Inflammatory macrophage treated with lipopolysaccharide for 1 hour (primary cell): ENCODE data around the gene ABHD6.
"Not testable (repeated sequence)": the region's sequence is repeated elsewhere in the genome, so short reads cannot be mapped to it uniquely, and the experiment has no call there.

Experiments
- DNase-seq, 2 donors: peaks; one replicate each; pipeline ENCODE4 v3.0.0-alpha.2; 2020 to 2022

Gene ABHD6, protein sequence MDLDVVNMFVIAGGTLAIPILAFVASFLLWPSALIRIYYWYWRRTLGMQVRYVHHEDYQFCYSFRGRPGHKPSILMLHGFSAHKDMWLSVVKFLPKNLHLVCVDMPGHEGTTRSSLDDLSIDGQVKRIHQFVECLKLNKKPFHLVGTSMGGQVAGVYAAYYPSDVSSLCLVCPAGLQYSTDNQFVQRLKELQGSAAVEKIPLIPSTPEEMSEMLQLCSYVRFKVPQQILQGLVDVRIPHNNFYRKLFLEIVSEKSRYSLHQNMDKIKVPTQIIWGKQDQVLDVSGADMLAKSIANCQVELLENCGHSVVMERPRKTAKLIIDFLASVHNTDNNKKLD

DNA sequence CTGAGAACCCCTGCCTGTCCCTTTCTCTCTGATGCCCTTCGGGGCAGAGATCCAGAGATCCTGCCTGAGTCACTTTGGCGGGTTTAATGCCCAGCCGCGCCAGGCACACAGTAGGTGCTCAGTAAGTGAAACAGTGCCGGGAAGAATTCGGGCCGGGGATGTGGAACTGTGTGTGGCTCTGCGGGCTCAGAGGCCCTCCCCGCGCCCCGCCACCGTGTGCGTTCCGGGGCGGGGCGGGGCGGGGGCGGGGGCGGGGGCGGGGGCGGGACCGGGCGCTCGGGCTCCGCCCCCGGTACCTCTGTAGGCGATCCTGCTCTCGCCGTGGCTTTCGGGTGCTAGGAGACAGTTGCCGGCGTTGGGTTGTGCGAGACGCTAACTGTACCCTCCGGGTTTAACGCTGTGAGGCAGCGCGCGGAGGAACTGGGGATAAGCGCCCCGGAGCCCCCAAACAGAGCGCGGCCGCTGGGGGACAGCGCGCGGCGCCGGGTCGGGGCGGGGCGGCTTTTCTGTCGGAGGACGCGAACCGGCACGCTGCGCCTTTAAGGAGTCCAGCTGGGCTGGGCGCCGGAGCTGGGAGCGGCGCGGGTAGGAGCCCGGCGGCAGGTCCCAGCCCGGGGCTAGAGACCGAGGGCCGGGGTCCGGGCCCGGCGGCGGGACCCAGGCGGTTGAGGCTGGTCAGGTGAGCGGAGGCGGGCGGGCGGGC lies at the start of gene ABHD6:
Gene ABHD6 (plus strand): TSS at position 555 of the 703 bp plus-strand sequence. CDS start 18,795 bp downstream, outside the sequence.
- peak; percentile 58 to 85 for DNase-seq

DNA sequence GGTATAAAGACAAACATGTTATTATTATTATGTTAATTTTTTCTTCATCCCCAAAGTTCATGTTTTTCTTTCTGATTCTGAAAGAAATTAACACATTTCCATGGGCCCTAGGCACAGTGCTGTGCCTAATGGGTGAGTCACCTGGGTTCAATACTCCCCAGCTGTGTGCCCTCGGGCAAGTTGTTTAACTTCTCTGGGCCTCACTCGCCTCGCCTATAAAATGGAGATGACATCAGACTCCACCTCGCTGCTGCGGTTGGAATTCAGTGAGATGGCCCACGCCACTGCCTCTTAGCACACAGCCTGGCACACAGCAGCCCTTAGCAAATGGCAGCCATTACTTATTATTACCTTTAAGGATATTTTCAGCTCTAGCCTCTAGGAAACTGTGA lies 49.4 kb upstream of the ABHD6 start:
- DNase-seq = no peak

GRCh38 chr3:58188921-58189451 lies 48.6 kb upstream of the ABHD6 start:
- DNase-seq = no peak

DNA sequence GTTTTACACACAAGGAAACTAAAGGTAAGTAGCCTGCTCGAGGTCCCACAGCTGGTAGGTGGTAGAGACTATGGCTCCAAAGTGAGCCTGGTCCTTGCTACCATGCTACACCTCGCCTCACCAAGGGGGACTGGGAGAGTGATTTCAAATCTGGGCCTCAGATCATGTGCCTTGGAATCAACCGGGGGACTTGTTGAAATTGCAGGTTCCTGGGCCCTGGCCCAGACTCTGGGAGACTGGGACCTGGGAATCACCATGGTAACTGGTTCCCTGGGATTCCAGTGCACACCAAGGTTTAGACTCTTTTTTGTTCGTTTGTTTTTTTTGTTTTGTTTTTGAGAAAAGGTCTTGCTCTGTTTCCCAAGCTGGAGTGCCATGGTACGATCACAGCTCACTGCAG lies 47.9 kb upstream of the ABHD6 start:
- DNase-seq = no peak

GRCh38 chr3:58190291-58190690 lies 47.3 kb upstream of the ABHD6 start:
- DNase-seq = no peak

- DNase-seq = no peak
These were observed 46.7 kb upstream of the ABHD6 start for GRCh38 chr3:58190882-58191281.

DNA sequence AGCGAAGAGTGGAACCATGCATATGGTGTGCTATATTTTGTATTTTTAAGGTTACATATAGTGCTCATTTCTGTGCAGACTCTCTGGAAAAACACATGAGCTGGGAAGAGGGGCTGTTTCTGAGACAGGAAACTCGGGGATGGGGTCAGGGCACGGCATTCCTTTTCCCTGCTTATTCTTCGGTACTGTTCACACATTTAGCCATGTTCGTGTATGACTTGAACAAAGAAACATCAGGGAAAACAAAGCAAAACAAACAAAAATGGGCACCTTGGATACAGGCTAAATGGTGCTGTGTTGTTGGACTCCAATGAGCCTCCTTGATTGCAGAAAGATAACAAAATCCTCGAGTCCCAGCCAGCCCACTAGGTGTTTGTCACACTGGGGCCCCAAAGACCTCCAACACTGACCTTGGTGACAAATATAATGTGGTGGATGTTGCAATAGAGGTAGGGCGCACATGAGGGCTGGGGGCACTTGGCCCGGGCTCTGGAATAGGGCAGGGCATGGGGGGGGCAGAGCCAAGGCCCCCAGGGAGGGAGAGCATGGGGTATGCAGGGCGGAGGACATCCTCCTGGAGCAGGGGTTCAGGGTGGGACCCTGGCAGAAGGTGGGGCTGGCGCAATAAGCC lies 46.1 kb upstream of the ABHD6 start:
- no peak for DNase-seq

DNA sequence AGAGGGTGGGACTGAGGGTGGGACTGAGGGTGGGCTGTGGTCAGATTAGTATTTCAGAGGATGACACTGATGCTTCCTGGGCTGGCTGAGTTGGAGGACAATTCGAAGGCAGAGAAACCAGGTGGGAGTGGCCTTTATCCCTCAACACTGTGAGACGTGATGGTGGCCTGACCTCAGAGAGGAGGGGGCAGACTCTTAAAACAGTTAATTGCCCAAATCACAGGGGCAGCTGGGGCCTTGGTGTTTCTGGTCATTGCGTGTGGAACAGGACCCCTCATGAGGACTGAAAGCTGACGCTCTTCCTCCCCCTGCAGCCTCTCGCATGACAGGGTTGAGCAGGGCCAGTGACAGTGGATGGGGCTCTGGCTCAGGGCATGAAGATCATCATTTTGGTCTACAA lies 45.5 kb upstream of the ABHD6 start:
- no peak for DNase-seq

DNA sequence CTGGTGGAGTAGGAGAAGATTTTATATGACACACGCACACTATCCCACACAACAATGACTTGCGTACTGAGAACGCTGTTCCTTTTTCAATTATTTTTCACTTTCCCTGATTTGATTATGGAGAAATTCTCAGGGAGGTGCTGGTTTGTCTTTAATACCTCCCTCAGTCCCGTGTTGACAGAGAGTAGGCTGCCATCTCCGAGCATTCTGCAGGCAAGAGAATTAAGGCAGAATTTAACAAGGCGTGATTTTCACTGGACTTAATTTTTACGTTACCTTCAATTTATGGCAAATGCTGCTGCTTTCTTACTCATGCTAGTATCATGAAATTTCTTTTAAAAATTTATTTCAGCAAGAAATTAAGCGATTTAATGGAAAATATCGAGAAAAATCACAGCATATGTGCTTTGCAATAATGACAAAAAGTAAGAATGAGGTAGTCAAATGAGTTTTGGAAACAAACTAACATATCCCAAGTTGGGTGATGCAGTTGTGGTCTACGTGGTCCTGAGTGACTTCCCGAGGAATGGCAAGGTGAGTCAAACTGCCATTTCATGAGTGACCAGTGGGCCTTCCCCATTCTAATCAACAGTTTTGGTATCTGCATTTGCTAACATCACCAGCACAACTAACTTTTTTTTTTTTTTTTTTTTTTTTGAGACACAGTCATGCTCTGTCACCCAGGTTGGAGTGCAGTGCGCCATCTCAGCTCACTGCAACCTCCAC lies 43.7 kb upstream of the ABHD6 start:
- DNase-seq = no peak

DNA sequence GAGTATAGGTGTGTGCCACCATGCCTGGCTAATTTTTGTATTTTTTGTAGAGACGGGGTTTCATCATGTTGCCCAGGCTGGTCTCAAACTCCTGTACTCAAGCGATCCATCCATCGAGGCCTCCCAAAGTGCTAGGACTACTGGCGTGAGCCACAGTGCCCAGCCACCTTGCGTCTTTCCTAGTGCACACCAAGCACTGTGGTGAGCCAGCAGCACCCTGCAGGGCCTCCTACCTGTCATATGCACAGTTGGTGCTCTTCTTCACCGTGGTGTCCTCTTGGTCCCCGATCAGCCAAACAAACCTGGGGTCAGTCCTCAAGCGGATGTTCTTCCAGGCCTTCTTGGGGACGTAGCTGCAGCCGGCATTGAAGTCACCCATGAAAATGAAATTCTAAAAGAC lies 40.0 kb upstream of the ABHD6 start:
- DNase-seq = no peak

GRCh38 chr3:58198362-58198761 lies 39.2 kb upstream of the ABHD6 start:
- DNase-seq = no peak

DNA sequence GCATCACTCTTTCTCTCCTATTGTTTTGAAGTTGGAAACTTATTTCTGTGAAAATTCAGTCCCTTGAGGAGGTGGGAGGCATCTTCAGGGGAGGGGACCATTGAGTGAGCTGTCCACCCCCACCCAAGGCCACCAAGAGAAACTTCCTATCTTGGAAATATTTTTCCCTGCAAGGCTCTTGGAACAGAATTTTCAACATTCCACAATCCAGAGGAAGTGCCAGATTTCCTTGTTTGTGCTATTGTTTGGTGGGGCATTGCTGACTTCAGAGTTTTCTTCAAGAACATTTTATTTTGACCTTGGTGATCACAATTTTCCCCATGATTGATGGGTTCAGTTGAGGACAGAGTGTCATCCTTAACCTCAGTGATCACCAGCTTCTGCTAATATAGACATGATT lies 38.8 kb upstream of the ABHD6 start:
- DNase-seq = no peak

- DNase-seq = no peak
These were observed 37.4 kb upstream of the ABHD6 start for GRCh38 chr3:58200121-58200709.

GRCh38 chr3:58200846-58201355 lies 36.7 kb upstream of the ABHD6 start:
- DNase-seq = no peak

DNA sequence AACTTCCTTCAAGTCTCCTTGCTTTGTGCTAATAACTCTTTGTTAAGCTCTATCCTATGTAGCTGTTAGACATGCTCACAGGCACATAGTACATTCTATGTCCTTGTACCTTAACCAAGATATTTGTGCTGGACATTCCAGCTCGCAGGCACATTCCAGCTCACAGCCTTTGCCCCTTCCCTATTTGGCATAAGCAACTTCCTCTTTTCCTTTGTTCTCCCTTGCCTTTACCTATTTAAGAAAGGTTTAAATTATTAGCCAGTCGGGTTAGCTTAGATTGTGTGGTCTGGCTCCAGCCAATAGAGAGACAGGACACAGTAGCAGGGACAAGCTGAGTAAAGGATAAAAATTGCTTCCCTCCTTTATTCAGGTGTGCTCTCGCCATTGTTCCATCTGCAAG lies 36.1 kb upstream of the ABHD6 start:
- DNase-seq = not testable (repeated sequence)

DNA sequence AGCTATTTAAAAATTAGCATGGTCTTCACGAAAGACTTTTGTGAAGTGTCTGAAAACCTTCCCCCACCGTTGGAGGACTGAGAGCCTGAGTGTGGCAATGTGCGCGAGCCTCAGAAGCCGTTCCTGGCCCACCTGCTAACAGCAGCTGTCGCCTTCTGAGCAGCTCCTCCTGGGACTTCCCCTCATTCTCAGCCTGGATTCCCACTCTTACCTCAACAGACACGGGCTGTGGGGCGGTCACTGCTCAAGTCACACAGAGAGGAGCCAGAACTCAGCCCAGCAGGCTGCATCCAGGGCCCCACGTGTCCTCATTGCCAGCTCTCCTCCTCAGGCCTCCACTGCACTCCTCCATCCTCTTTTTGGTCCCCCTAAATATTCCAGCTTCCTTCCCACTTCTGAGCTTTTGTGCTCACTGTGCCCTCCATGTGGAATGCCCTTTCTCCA lies 34.7 kb upstream of the ABHD6 start:
- no peak for DNase-seq

DNA sequence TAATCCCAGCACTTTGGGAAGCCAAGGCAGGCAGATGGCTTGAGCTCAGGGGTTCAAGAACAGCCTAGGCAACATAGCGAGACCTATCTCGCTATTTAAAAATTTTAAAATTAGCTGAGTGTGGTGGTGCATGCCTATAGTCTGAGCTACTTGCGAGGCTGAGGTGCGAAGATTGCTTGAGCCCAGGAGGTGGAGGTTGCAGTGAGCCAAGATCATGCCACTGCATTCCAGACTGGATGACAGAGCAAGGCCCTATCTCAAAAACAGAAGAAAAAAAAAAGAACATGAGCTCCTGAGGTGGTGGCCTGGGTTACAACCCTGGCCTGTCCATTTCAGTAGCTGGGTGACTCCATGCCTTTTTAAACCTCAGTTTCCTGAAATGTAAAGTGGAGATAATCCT lies 34.1 kb upstream of the ABHD6 start:
- no peak for DNase-seq

DNA sequence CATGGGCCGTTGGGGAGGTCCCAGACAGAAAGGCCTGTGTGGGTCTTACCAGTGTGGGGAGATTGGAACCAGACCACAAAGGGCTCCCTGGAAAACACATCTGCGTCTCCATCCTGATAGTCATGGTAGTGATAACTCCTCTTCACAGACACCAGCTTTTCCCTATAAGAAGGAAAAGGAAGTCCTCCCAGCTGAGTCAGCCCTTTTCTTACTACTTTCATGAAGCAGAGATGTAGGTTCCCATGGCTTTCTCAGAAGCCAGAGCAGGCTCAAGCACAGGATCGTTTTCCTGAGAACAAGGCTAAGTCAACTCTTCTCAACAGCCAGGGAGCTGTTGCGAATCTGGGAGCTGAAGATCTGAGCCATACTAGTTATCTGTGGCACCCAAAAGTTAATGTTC lies 32.9 kb upstream of the ABHD6 start:
- no peak for DNase-seq

DNA sequence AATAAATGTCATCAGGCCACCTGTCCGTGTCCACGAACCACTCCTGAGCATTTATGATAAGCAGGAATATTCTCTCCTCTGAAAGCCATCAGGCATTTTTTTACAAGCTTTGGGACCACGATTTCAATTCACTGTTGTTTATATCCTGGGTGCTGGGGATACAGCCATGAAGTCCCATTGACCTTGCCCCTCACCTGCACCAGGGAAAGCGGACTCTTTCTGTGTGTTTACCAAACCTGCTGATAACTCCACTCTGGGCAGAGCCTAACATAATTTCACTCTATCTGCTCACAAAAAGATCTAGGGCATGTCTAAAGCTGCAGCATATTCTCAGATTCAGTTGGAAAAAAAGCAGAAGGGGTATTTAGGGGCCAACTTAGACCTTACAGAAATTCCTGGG lies 31.6 kb upstream of the ABHD6 start:
- DNase-seq = no peak

DNA sequence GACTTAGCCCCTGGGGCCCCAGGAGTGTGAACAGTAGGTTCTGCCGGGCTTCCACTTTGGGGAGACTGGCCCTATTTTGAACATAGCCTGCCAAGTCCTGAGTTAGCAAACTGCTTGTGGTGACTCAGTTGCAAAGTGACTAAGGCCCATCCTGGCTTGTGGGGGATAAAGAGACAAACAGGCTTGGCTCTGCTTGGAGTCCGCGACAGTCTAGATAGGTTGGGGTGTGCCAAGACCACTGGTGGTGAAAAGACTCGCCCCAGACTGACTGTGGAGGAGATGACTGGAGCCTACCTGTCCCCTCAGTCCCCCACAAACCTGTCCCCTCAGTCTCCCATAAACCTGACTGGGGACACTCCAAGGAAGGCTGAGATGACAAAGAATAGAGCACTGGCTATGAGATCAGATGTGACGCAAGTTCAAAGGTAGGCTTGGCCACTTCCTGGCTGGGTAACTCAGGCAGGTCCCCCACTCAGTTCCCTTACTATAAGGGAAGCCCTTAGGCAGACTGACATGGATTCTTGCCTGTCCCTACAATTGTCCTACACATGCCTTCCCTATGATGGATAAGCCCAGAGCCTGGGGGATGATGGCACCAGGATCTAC lies 31.1 kb upstream of the ABHD6 start:
- peak in 1 of 2 donors; percentile 45 for DNase-seq

GRCh38 chr3:58207954-58208353 lies 29.6 kb upstream of the ABHD6 start:
- no peak for DNase-seq

DNA sequence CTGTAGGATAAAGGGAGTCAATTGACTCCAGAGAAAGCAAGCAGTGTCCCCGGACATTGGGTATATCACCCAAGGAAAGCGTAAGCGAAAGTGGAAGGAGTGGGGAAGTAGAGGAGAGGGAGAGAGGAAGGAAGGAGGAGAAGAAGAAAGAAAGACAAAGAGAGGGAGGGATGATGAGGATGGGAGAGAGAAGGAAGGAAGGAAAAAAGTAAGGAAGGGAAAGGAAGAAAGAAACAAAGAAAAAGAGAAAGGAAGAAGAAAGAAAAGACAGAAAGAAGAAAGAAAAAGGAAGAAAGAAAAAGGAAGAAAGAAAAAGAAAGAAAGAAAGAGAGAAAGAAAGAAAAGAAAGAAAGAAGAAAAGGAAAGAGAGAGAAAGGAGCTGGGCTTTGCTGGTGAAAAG lies 27.7 kb upstream of the ABHD6 start:
- no peak for DNase-seq
